ENCODE measurements around the gene MRPS18B. TPM values are rescaled to one million over a fixed set of nuclear protein-coding genes. Genes with fewer than 3 reads are reported as not detected.

MRPS18B gene
- polyA plus RNA-seq, 1 donor = 59.6 TPM

- DNase-seq = no peak
These were observed 7.6 kb upstream of the MRPS18B start for GRCh38 chr6:30610065-30610464.

- DNase-seq = no peak
These were observed 6.3 kb upstream of the MRPS18B start for GRCh38 chr6:30611150-30611855.

- no peak for DNase-seq
These were observed 5.8 kb upstream of the MRPS18B start for GRCh38 chr6:30611856-30612194.

GRCh38 chr6:30612213-30612612, 5.4 kb upstream of the MRPS18B start:
- no peak for DNase-seq

- no peak for DNase-seq
These were observed 4.9 kb upstream of the MRPS18B start for GRCh38 chr6:30612687-30613248.

GRCh38 chr6:30613251-30614043, 4.2 kb upstream of the MRPS18B start:
- no peak for DNase-seq

GRCh38 chr6:30614044-30614842, 3.4 kb upstream of the MRPS18B start:
- DNase-seq = no peak

GRCh38 chr6:30614843-30615218, 2.8 kb upstream of the MRPS18B start:
- peak; percentile 96 for DNase-seq

- DNase-seq = peak; percentile 87
These were observed 2.3 kb upstream of the MRPS18B start for GRCh38 chr6:30615219-30615957.

- peak; percentile 57 for DNase-seq
These were observed 1.5 kb upstream of the MRPS18B start for GRCh38 chr6:30615958-30616810.

GRCh38 chr6:30616811-30617564, 652 bp upstream of the MRPS18B start, which contains the start of gene PPP1R10:
TSS of gene PPP1R10 (minus strand) at chr6:30617243. CDS start at chr6:30609944, 7,299 bp downstream.
- peak; percentile 100 for DNase-seq

GRCh38 chr6:30618270-30618797, 694 bp downstream of the MRPS18B start:
- DNase-seq = no peak

- DNase-seq = no peak
These were observed 1.9 kb downstream of the MRPS18B start for GRCh38 chr6:30619561-30619960.

- DNase-seq = no peak
These were observed 7.9 kb downstream of the MRPS18B start for GRCh38 chr6:30625511-30625910.

- DNase-seq = peak; percentile 91
These were observed 9.1 kb downstream of the MRPS18B start, which contains the start of gene ATAT1 for GRCh38 chr6:30626484-30627366. TSS of gene ATAT1 (plus strand) at chr6:30626874.

- no peak for DNase-seq
These were observed 18.2 kb downstream of the MRPS18B start for GRCh38 chr6:30635834-30636233.

- no peak for DNase-seq
These were observed 22.8 kb downstream of the MRPS18B start for GRCh38 chr6:30640481-30640880.

GRCh38 chr6:30641048-30641447, 23.4 kb downstream of the MRPS18B start:
- no peak for DNase-seq

GRCh38 chr6:30643656-30644055, 26.0 kb downstream of the MRPS18B start:
- no peak for DNase-seq
